ENCODE data around the gene ERC2. TPM values are rescaled to one million over a fixed set of nuclear protein-coding genes. Genes with fewer than 3 reads are reported as not detected.

ERC2 gene
- total and polyA plus RNA-seq, 5 donors from 2014 or later: not detected

DNA sequence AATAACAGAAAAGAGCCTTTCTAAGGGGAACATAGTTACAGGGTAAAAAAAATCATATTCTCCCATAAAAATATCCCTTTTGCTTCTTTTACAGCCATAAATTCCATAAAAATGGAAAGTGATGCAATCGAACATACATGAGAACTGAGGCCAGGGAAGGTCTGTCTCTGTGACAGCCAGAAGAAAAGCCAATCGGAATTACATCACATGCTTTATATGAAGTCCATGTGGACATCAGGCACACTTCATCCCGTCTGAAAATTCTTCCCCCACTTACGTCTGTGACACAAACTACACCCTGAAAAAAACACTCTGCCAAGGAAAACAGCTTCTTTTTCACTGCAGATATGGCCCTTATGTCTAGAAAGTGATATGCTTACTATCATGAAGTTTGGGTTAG is 323.5 kb downstream of the ERC2 start:
- no peaks in the 10 kb centered on the region for H3K36me3 ChIP-seq (ENCODE audit: control insufficient read depth, insufficient read depth, low read length)
- ATAC-seq (ENCODE audit: low read depth in 2 of 2) (no peak), DNase-seq (no peak)
- Mint-ChIP-seq H3K9me3 (peaks cover 0 to 7% (median 0%) of the 10 kb centered on the region in 7 donors), H3K27ac (no peak overlapping the region), H3K36me3 (no peaks in the 10 kb centered on the region), H3K27me3 (no peaks in the 10 kb centered on the region), H3K4me1 (no peaks in the 10 kb centered on the region), H3K4me3 (no peak overlapping the region)
- no peaks in the 10 kb centered on the region for H3K27me3 ChIP-seq (ENCODE audit: control insufficient read depth, insufficient read depth, low read length)
- no peaks in the 10 kb centered on the region for H3K9me3 ChIP-seq (ENCODE audit: control insufficient read depth in 2 of 2, low read length in 2 of 2)
- no peak overlapping the region for H3K27ac ChIP-seq (ENCODE audit: insufficient read depth, low read length, poor library complexity, severe bottlenecking)
- no peak overlapping the region for H3K4me3 ChIP-seq (ENCODE audit: low read depth, low read length)
- no peaks in the 10 kb centered on the region for H3K4me1 ChIP-seq (ENCODE audit: control insufficient read depth, insufficient read depth, low read length, poor library complexity, severe bottlenecking)

DNA sequence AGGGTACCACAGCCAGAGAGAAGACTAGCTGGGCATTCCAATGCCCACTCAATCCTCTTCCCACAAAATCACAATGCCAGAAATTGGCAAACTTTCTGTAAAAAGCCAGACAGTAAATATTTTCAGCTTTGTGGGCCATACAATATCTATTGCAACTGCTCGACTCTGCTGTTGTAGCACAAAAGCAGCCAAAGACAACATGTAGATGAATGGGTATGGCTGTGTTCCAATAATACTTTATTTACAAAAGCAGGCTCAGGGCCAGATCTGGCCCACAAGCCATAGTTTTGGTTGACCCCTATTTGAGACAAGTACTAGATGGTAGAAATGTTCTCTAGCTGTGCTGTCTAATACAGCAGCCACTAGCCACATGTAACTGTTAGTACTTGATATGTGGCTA is 330.9 kb downstream of the ERC2 start:
- Mint-ChIP-seq H3K27me3 (no peaks in the 10 kb centered on the region), H3K4me3 (no peak overlapping the region), H3K9me3 (peaks cover 0 to 4% (median 0%) of the 10 kb centered on the region in 7 donors), H3K4me1 (peaks cover 0 to 4% (median 0%) of the 10 kb centered on the region in 4 donors), H3K36me3 (no peaks in the 10 kb centered on the region), H3K27ac (no peak overlapping the region)
- H3K9me3 ChIP-seq (ENCODE audit: control insufficient read depth in 2 of 2, low read length in 2 of 2): no peaks in the 10 kb centered on the region
- H3K36me3 ChIP-seq (ENCODE audit: control insufficient read depth, insufficient read depth, low read length): no peaks in the 10 kb centered on the region
- no peak overlapping the region for H3K27ac ChIP-seq (ENCODE audit: insufficient read depth, low read length, poor library complexity, severe bottlenecking)
- no peak for ATAC-seq (ENCODE audit: low read depth in 2 of 2)
- no peak overlapping the region for H3K4me3 ChIP-seq (ENCODE audit: low read depth, low read length)
- H3K27me3 ChIP-seq (ENCODE audit: control insufficient read depth, insufficient read depth, low read length): no peaks in the 10 kb centered on the region
- no peak for DNase-seq
- no peaks in the 10 kb centered on the region for H3K4me1 ChIP-seq (ENCODE audit: control insufficient read depth, insufficient read depth, low read length, poor library complexity, severe bottlenecking)

DNA sequence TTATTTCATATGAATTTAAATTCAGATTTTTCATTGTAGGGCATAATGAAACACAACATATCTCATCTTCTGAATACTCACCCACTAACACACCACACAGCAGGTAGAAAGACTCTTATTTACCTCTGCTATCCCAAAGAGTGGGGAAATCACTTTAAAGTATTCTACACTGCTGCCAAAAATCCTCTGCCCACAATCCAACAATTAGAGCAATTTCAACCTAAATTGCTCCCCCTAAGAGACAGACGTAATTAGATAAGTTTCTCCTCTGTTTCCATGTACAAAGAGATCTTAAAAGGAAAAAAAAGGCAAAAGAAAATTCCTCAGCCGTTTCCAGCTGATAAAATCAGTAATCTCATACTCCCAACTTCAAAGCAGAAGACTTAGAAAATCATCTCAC is 331.8 kb downstream of the ERC2 start:
- H3K9me3 ChIP-seq (ENCODE audit: control insufficient read depth in 2 of 2, low read length in 2 of 2): no peaks in the 10 kb centered on the region
- H3K27me3 ChIP-seq (ENCODE audit: control insufficient read depth, insufficient read depth, low read length): no peaks in the 10 kb centered on the region
- Mint-ChIP-seq H3K4me1 (peaks cover 0 to 4% (median 0%) of the 10 kb centered on the region in 4 donors), H3K27ac (peak overlapping the region in 1 of 3 donors; percentile 38), H3K4me3 (no peak overlapping the region), H3K9me3 (peaks cover 0 to 4% (median 0%) of the 10 kb centered on the region in 7 donors), H3K36me3 (no peaks in the 10 kb centered on the region), H3K27me3 (no peaks in the 10 kb centered on the region)
- no peak overlapping the region for H3K4me3 ChIP-seq (ENCODE audit: low read depth, low read length)
- DNase-seq: no peak
- H3K36me3 ChIP-seq (ENCODE audit: control insufficient read depth, insufficient read depth, low read length): no peaks in the 10 kb centered on the region
- ATAC-seq (ENCODE audit: low read depth in 2 of 2): no peak
- no peaks in the 10 kb centered on the region for H3K4me1 ChIP-seq (ENCODE audit: control insufficient read depth, insufficient read depth, low read length, poor library complexity, severe bottlenecking)
- no peak overlapping the region for H3K27ac ChIP-seq (ENCODE audit: insufficient read depth, low read length, poor library complexity, severe bottlenecking)

DNA sequence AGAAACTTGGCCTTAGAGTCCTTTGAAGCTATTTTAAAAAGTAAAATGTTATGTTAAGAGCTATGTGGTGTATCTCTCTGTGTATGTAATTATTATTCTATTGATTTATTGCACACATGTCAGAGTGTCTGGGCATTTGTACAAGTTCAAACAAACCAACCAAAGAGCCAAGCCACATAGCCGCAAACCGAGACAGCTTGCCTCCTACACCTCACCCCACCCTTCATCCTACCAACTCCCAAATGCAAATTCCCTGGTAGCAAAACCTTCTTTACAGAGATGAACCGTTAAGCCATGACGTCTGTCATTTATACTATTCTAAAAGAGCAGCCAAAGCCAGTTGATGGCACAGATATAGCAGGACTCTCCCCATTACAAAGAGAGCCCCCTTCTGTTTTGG is 332.3 kb downstream of the ERC2 start:
- H3K4me3 ChIP-seq (ENCODE audit: low read depth, low read length): no peak overlapping the region
- DNase-seq (no peak), ATAC-seq (ENCODE audit: low read depth in 2 of 2) (no peak)
- H3K27ac ChIP-seq (ENCODE audit: insufficient read depth, low read length, poor library complexity, severe bottlenecking): no peak overlapping the region
- Mint-ChIP-seq H3K4me3 (no peak overlapping the region), H3K27ac (no peak overlapping the region), H3K27me3 (no peaks in the 10 kb centered on the region), H3K9me3 (peaks cover 0 to 2% (median 0%) of the 10 kb centered on the region in 7 donors), H3K36me3 (no peaks in the 10 kb centered on the region), H3K4me1 (peaks cover 0 to 4% (median 0%) of the 10 kb centered on the region in 4 donors)
- H3K9me3 ChIP-seq (ENCODE audit: control insufficient read depth in 2 of 2, low read length in 2 of 2): no peaks in the 10 kb centered on the region
- H3K4me1 ChIP-seq (ENCODE audit: control insufficient read depth, insufficient read depth, low read length, poor library complexity, severe bottlenecking): no peaks in the 10 kb centered on the region
- H3K27me3 ChIP-seq (ENCODE audit: control insufficient read depth, insufficient read depth, low read length): no peaks in the 10 kb centered on the region
- H3K36me3 ChIP-seq (ENCODE audit: control insufficient read depth, insufficient read depth, low read length): no peaks in the 10 kb centered on the region

DNA sequence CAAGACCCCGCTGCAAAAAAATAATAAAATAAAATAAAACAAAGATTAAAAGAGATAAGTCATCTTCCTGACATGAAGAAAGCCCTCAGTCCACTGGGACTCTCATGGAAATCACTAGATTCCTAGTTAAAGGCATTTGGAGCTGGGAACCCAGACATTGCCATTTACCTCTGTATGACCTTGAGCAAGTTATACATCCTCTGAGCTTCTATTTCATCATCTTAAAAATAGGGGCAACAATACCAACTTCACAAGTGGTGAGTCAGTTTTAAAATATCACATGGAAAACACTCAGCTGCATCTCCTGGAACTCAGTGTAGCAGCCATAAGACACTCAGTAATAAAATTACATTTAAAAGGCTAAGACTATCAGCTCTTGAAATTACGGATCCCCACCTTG is 334.8 kb downstream of the ERC2 start:
- Histone ChIP-seq H3K4me3 (ENCODE audit: low read depth, low read length) (no peak overlapping the region), H3K9me3 (ENCODE audit: control insufficient read depth in 2 of 2, low read length in 2 of 2) (no peaks in the 10 kb centered on the region), H3K4me1 (ENCODE audit: control insufficient read depth, insufficient read depth, low read length, poor library complexity, severe bottlenecking) (no peaks in the 10 kb centered on the region), H3K36me3 (ENCODE audit: control insufficient read depth, insufficient read depth, low read length) (no peaks in the 10 kb centered on the region), H3K27ac (ENCODE audit: insufficient read depth, low read length, poor library complexity, severe bottlenecking) (no peak overlapping the region), H3K27me3 (ENCODE audit: control insufficient read depth, insufficient read depth, low read length) (no peaks in the 10 kb centered on the region)
- Mint-ChIP-seq H3K9me3 (peaks cover 0 to 2% (median 0%) of the 10 kb centered on the region in 7 donors), H3K36me3 (no peaks in the 10 kb centered on the region), H3K27ac (no peak overlapping the region), H3K4me3 (no peak overlapping the region), H3K4me1 (peaks cover 0 to 4% (median 0%) of the 10 kb centered on the region in 4 donors), H3K27me3 (no peaks in the 10 kb centered on the region)
- ATAC-seq (ENCODE audit: low read depth in 2 of 2) (no peak), DNase-seq (no peak)

DNA sequence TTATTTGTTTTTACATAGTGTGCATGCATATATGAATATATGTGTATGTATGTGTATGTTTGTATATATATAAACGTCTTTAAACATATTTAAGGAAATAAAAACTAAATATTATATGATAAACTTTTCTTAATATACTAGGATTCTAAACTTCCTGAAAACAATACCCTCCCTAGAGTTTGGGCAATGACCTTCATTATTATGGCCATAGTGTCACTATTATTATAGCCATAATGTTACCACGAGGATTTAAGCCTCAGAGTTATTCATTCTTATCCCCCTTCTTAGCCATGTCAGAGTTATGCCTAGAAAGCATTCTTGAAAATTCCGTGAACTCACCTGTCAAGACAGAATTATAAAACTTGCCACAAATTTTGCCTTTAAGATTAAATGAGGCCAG is 335.5 kb downstream of the ERC2 start:
- Histone ChIP-seq H3K27ac (ENCODE audit: insufficient read depth, low read length, poor library complexity, severe bottlenecking) (no peak overlapping the region), H3K27me3 (ENCODE audit: control insufficient read depth, insufficient read depth, low read length) (no peaks in the 10 kb centered on the region), H3K4me3 (ENCODE audit: low read depth, low read length) (no peak overlapping the region), H3K9me3 (ENCODE audit: control insufficient read depth in 2 of 2, low read length in 2 of 2) (no peaks in the 10 kb centered on the region), H3K4me1 (ENCODE audit: control insufficient read depth, insufficient read depth, low read length, poor library complexity, severe bottlenecking) (no peaks in the 10 kb centered on the region), H3K36me3 (ENCODE audit: control insufficient read depth, insufficient read depth, low read length) (no peaks in the 10 kb centered on the region)
- Mint-ChIP-seq H3K4me3 (no peak overlapping the region), H3K9me3 (peaks cover 0 to 2% (median 0%) of the 10 kb centered on the region in 7 donors), H3K36me3 (no peaks in the 10 kb centered on the region), H3K27me3 (no peaks in the 10 kb centered on the region), H3K27ac (no peak overlapping the region), H3K4me1 (peaks cover 0 to 4% (median 0%) of the 10 kb centered on the region in 4 donors)
- DNase-seq: no peak
- ATAC-seq (ENCODE audit: low read depth in 2 of 2): no peak

DNA sequence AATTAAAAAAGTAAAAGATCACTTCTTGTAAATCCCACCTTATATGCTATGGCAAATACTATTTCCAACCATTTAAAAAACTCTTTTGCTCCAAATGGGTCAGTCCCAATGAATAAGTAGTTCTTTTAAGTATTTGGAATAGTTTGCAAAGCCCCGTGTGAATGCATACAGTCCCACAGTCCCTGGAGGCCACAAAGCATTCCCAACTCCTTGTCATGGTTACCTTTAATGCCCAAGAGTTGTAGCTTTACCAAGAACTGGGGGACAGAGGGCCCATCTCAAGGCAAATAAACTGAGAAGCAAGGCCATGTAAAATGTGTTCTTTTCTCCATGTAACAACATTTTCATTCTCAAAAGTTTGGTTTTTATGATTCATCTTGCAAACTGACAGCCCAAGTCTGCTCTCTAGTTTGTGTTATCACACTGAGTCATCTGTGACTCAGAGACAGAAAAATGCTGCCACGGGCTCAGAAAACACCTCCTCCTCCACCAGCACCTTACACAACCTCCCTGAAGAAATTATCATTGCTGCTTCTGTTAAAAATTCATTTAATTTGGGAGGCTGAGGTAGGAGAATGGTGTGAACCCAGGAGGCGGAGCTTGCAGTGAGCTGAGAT is 336.2 kb downstream of the ERC2 start:
- no peak overlapping the region for H3K27ac Mint-ChIP-seq
- H3K9me3 ChIP-seq (ENCODE audit: control insufficient read depth in 2 of 2, low read length in 2 of 2): no peaks in the 10 kb centered on the region
- H3K27ac ChIP-seq (ENCODE audit: insufficient read depth, low read length, poor library complexity, severe bottlenecking): no peak overlapping the region
- no peaks in the 10 kb centered on the region for H3K27me3 ChIP-seq (ENCODE audit: control insufficient read depth, insufficient read depth, low read length)
- no peak overlapping the region for H3K4me3 Mint-ChIP-seq
- no peaks in the 10 kb centered on the region for H3K4me1 ChIP-seq (ENCODE audit: control insufficient read depth, insufficient read depth, low read length, poor library complexity, severe bottlenecking)
- no peak overlapping the region for H3K4me3 ChIP-seq (ENCODE audit: low read depth, low read length)
- ATAC-seq (ENCODE audit: low read depth in 2 of 2) (no peak), DNase-seq (no peak)
- peaks cover 0 to 4% (median 0%) of the 10 kb centered on the region in 4 donors for H3K4me1 Mint-ChIP-seq
- no peaks in the 10 kb centered on the region for H3K36me3 Mint-ChIP-seq
- H3K9me3 Mint-ChIP-seq: peaks cover 0 to 2% (median 0%) of the 10 kb centered on the region in 7 donors
- H3K27me3 Mint-ChIP-seq: no peaks in the 10 kb centered on the region
- H3K36me3 ChIP-seq (ENCODE audit: control insufficient read depth, insufficient read depth, low read length): no peaks in the 10 kb centered on the region

DNA sequence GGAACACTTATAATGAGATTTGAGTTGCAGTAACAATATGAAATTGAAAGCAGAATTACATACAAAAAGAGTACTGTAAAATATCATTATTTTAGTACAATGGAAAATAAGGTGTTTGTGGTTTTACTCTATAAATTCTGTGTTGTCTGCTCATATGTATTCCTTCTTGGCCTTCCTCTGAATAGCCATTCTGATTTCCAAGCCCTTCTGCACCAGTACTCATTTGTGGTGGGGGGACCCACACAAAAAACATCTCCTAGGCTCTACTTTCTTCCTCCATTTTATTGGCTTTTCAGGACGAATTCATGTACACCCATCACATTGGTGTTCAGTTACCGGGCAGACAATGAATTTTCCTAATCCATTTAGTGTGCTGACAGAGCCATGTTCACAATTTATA is 338.2 kb downstream of the ERC2 start:
- H3K4me3 Mint-ChIP-seq: no peak overlapping the region
- H3K27me3 Mint-ChIP-seq: no peaks in the 10 kb centered on the region
- Histone ChIP-seq H3K27ac (ENCODE audit: insufficient read depth, low read length, poor library complexity, severe bottlenecking) (no peak overlapping the region), H3K4me1 (ENCODE audit: control insufficient read depth, insufficient read depth, low read length, poor library complexity, severe bottlenecking) (no peaks in the 10 kb centered on the region), H3K9me3 (ENCODE audit: control insufficient read depth in 2 of 2, low read length in 2 of 2) (no peaks in the 10 kb centered on the region), H3K36me3 (ENCODE audit: control insufficient read depth, insufficient read depth, low read length) (no peaks in the 10 kb centered on the region), H3K4me3 (ENCODE audit: low read depth, low read length) (no peak overlapping the region), H3K27me3 (ENCODE audit: control insufficient read depth, insufficient read depth, low read length) (no peaks in the 10 kb centered on the region)
- no peaks in the 10 kb centered on the region for H3K4me1 Mint-ChIP-seq
- H3K36me3 Mint-ChIP-seq: no peaks in the 10 kb centered on the region
- ATAC-seq (ENCODE audit: low read depth in 2 of 2): no peak
- no peak overlapping the region for H3K27ac Mint-ChIP-seq
- DNase-seq: no peak
- H3K9me3 Mint-ChIP-seq: peaks cover 0 to 2% (median 0%) of the 10 kb centered on the region in 7 donors

Measured in CD4-positive, CD25-positive, alpha-beta regulatory T cell (primary cell).